Pancreas (tissue), 10 donors: ENCODE results near the gene LAMP1. TPM values are rescaled to one million over a fixed set of nuclear protein-coding genes. Genes with fewer than 3 reads are reported as not detected.

ENCODE experiments used
- ATAC-seq, 4 donors: fragments of 200-7000 bp; cut with Tn5 transposase; one replicate each; pipeline versions ENCODE4 v1.8.0 to v1.9.1; 2020; ENCODE audit warnings: mild to moderate bottlenecking in 4 of 4, moderate library complexity in 4 of 4
- DNase-seq, 6 donors: peaks; one replicate each; pipeline ENCODE4 v3.0.0-alpha.2; 2020
- FAIRE-seq: peaks from 2 replicates; lab custom pipeline; 2012; peaks lifted over from hg19 to GRCh38; lab: Jason Lieb, UNC
- H3K27ac ChIP-seq, 4 donors: fragments of 200-600 bp; sonication (generic); 1 replicate in 3 of 4; 2 replicates in 1 of 4; pipeline versions ENCODE4 v1.5.0 to v1.8.0; 2020
- H3K27me3 ChIP-seq, 4 donors: fragments of 200-600 bp; one replicate each; pipeline ENCODE4 v1.8.0; 2021
- H3K36me3 ChIP-seq, 3 donors: fragments of 200-600 bp; sonication (generic) in 1 of 3; one replicate each; pipeline versions ENCODE4 v1.5.0 to v1.8.0; 2020 to 2021
- H3K4me1 ChIP-seq, 3 donors: fragments of 200-600 bp; one replicate each; pipeline ENCODE4 v1.8.0; 2021
- H3K4me3 ChIP-seq, 4 donors: fragments of 200-600 bp; sonication (generic) in 2 of 4; one replicate each; pipeline versions ENCODE4 v1.5.0 to v1.8.0; 2020 to 2021
- H3K9me3 ChIP-seq, 4 donors: fragments of 200-600 bp; one replicate each; pipeline ENCODE4 v1.8.0; 2021
- WGBS, 2 donors: extraction: QIAGEN DNeasy Blood & Tissue Kit; methylation state at CpG; one replicate each; pipeline ENCODE4 v1.1.7; 2013; 5-methylcytosine and 5-hydroxymethylcytosine counted together
- intact Hi-C, 3 donors: fragments of 100-400 bp; cut with DNase I; formaldehyde crosslinking; loops; one replicate each; pipeline versions ENCODE4 v1.11.1 to v1.14.2; 2022
- polyA plus RNA-seq, 2 donors: library from polyadenylated mRNA; stranded (reverse); fragments of 200-250 nt; gene quantifications; one replicate each; pipeline ENCODE4 v1.2.3, GENCODE V29; 2013
- total RNA-seq, 6 donors: library from RNA; stranded (reverse); fragmentation: NEBNext Ultra II Directional in 4 of 6; extraction: Animal tissue kit (Norgen Biotek cat#: 25700) in 4 of 6; gene quantifications; one replicate each; pipeline versions ENCODE4 v1.2.1 to v1.2.4, GENCODE V29; 2021 to 2023
- TF ChIP-seq, protein P1 (sequence below), 4 donors: fragments of 200-600 bp; sonication (generic) in 3 of 4; IDR thresholded peaks; one replicate each; pipeline versions ENCODE4 v1.5.0 to v1.8.0; 2021; ENCODE audit warnings: antibody characterized with exemption in 4 of 4
- donor health status: healthy with polysubstance abuse.
- donor health status: DM: no; HTN: no; CAD: no; lungs with moderate emphysema.
- donor health status: DM: no; HTN: no; CAD: no.
- donor health status: control.
- donor health status: control.
- donor health status: Bipolar disorder and iron deficiency.
- donor health status: DM: yes; HTN: yes; CAD: no.
- donor health status: DM: no; HTN: no; CAD: no.
- donor health status: DM: no; HTN: no; CAD: no.
- donor health status: DM: yes; HTN: yes; CAD: no.

Gene LAMP1
- total and polyA plus RNA-seq, 8 donors = 35.1 to 136 (median 91.3) TPM

DNA sequence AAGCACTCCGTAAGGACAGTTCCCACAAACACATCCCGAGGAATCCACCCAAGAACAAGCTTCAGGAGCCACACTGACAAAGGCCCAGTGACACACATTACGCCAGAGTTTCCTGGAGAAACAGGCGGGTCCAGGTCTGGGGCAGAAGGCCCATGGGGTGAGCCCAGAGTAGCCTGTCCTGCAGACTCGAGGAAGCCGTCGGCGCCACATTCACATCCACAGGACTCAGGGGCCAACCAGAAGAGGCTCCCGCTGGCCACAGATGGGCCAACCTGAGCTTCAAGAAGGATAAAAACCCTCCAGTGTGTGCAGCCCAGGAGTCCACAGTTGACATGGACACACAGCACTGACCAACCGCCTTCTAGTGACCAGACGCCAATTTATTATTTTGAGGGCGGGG, 35.6 kb downstream of the LAMP1 start:
- intact Hi-C loops = no loop called here
- ATAC-seq = no peak
- TF ChIP-seq, protein P1, sequence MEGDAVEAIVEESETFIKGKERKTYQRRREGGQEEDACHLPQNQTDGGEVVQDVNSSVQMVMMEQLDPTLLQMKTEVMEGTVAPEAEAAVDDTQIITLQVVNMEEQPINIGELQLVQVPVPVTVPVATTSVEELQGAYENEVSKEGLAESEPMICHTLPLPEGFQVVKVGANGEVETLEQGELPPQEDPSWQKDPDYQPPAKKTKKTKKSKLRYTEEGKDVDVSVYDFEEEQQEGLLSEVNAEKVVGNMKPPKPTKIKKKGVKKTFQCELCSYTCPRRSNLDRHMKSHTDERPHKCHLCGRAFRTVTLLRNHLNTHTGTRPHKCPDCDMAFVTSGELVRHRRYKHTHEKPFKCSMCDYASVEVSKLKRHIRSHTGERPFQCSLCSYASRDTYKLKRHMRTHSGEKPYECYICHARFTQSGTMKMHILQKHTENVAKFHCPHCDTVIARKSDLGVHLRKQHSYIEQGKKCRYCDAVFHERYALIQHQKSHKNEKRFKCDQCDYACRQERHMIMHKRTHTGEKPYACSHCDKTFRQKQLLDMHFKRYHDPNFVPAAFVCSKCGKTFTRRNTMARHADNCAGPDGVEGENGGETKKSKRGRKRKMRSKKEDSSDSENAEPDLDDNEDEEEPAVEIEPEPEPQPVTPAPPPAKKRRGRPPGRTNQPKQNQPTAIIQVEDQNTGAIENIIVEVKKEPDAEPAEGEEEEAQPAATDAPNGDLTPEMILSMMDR (IDR thresholded peaks at IDR 0.05) = no peak

DNA sequence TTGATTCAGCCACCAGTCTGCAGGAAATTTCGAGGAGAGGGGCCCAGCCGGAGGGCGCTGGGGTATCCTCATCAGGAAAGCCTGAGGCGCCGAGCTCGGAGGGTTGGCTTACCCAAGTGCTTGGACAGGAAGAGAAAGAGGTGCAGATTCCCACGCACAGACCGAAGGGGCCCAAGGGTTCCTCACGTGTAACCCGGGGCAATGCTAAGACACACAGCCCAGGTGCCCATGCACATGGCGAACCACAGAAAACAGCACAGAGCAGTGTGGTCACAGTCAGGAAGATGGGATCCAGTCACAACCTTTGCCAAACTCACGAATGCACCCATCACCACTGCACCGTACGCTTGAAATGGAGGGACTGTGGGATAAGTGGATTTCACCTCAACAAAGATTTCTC, 36.0 kb downstream of the LAMP1 start:
- Histone ChIP-seq H3K27me3 (no peaks in the 10 kb centered on the region), H3K4me1 (no peaks in the 10 kb centered on the region), H3K9me3 (no peaks in the 10 kb centered on the region), H3K27ac (no peak overlapping the region), H3K36me3 (no peaks in the 10 kb centered on the region), H3K4me3 (no peak overlapping the region)
- WGBS, 2 donors = 91 to 95% methylated on average over 14 of the region's 14 CpGs
- TF ChIP-seq, protein P1 (IDR thresholded peaks at IDR 0.05) = no peak
- ATAC-seq (no peak), FAIRE-seq (no peak), DNase-seq (peak in 1 of 6 donors; percentile 37)
- intact Hi-C loops = no loop called here

More for the DNA sequence above, 35.6 kb downstream of the LAMP1 start:
- no peaks in the 10 kb centered on the region for H3K27me3 ChIP-seq
- WGBS, 2 donors = 91 to 96% methylated on average over 12 of the region's 12 CpGs
- H3K9me3 ChIP-seq = no peaks in the 10 kb centered on the region
- H3K27ac ChIP-seq = no peak overlapping the region
- no peak for FAIRE-seq
- peak in 1 of 6 donors; percentile 11 for DNase-seq
- H3K4me3 ChIP-seq = no peak overlapping the region
- no peaks in the 10 kb centered on the region for H3K36me3 ChIP-seq
- no peaks in the 10 kb centered on the region for H3K4me1 ChIP-seq

DNA sequence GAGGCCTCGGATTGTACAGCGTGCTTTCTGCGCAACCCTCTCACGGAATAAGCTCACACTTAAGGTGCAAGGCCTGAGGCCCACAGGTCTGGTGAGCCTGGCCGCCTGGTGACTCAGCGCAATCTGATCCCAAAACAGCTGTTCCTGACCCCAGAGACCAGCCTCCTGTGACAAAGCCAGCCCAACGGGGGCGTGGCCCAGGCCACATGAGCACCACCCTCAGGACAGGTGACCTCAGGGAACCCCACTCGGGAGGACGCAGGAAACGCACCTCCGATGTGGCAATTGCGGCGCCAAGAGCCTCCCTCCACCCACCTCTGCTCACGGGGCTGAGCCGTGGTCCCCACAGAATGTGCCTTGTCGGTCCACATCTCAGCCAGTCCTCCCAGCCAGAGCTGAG, 40.5 kb downstream of the LAMP1 start:
- Histone ChIP-seq H3K27ac (no peak overlapping the region), H3K4me3 (no peak overlapping the region), H3K9me3 (no peaks in the 10 kb centered on the region), H3K36me3 (no peaks in the 10 kb centered on the region), H3K4me1 (no peaks in the 10 kb centered on the region), H3K27me3 (no peaks in the 10 kb centered on the region)
- 76 to 79% methylated on average over 17 of the region's 17 CpGs for WGBS, 2 donors
- TF ChIP-seq, protein P1 (IDR thresholded peaks at IDR 0.05) = no peak
- intact Hi-C loops = no loop called here
- FAIRE-seq (no peak), DNase-seq (peak in 1 of 6 donors; percentile 46), ATAC-seq (no peak)

DNA sequence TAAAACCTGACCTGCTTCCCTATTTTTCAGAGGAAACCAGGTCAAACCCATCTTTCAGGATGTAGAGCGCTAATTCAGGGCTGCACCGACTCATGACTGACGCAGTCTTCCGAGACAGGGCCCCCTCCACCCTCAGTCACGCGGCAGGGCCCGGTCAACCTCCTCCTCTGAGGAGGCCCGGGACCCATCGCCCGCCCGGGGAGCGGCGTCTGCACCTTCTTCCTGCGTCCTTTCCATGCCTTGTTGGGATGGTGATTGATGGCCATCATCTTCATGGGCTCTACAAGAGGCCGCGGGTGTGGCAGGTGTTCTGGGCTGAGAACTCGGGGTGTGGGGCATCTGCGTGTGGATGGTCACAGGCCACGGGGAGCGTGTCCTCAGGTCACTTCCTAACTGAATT, 40.9 kb downstream of the LAMP1 start:
- Histone ChIP-seq H3K27ac (no peak overlapping the region), H3K4me3 (no peak overlapping the region), H3K36me3 (no peaks in the 10 kb centered on the region), H3K27me3 (no peaks in the 10 kb centered on the region), H3K9me3 (no peaks in the 10 kb centered on the region), H3K4me1 (no peaks in the 10 kb centered on the region)
- TF ChIP-seq, protein P1 (IDR thresholded peaks at IDR 0.05) = no peak
- DNase-seq = peak in 1 of 6 donors; percentile 31
- WGBS, 2 donors = 96 to 98% methylated on average over 20 of the region's 20 CpGs
- ATAC-seq = no peak
- FAIRE-seq = no peak
- intact Hi-C loops = no loop called here

DNA sequence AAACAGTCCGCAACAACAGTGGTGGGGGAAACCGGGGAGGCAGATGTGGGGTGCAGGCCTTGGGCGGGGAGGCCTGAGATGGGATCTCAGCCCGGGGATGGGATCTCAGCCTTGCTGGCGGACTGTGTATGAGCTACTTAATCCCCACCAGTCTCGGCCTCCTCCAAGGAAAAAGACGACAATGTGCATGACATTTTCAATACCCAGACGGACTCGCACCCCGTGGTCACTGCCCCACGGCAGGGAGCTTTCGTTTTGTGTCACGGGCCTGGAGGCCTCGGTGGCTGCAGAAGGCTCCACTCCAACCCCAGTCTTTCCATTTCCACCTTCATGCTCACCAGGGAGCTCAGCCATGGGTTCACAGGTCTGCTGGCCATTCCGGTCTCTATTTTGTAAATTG, 41.4 kb downstream of the LAMP1 start:
- no peak for DNase-seq
- no peak for FAIRE-seq
- WGBS, 2 donors = 94 to 95% methylated on average over 15 of the region's 15 CpGs
- intact Hi-C loops = no loop called here
- no peak overlapping the region for H3K4me3 ChIP-seq
- H3K9me3 ChIP-seq = no peaks in the 10 kb centered on the region
- no peak overlapping the region for H3K27ac ChIP-seq
- H3K36me3 ChIP-seq = no peaks in the 10 kb centered on the region
- H3K4me1 ChIP-seq = no peaks in the 10 kb centered on the region
- TF ChIP-seq, protein P1 (IDR thresholded peaks at IDR 0.05) = no peak
- no peak for ATAC-seq
- H3K27me3 ChIP-seq = no peaks in the 10 kb centered on the region
